NCI-H69 (cell line): ENCODE results near the gene SPAG8.

Experiments
- DNase-seq: peaks from one replicate; lab custom pipeline; 2025; lab: John Stamatoyannopoulos, UW

The SPAG8 gene

DNA sequence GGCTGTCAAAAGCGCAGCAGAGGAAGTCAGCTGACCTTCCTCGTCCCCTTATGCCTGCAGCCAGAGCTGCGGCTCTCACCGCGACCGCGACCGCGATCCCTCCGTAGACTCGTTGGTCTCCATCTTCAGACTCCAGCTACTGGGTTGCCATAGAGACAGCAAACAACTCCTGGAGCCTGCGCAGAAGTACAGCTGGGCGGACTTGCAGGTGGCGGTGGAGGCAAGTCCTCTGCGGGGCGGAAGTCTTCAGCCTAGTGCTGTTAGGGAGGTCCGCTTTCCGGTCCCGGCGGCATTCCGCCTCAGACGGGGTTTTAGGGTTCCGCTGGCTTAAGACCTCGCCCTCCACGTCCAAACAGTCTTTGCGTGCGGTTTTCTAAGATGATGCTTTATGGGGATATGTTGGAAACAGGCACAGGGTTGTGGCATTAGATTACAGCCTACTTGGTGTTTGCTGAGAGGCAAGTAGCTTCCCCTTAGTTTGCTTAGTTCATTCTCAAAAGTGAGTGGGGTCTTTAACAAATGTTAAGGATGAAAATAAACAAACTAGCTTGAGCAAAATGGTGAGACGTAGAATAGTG is at the start of gene SPAG8:
TSS of gene SPAG8 (minus strand) at position 238 of the 578 bp plus-strand sequence. CDS start at position 123, 115 bp downstream.
- DNase-seq: peak; percentile 98

DNA sequence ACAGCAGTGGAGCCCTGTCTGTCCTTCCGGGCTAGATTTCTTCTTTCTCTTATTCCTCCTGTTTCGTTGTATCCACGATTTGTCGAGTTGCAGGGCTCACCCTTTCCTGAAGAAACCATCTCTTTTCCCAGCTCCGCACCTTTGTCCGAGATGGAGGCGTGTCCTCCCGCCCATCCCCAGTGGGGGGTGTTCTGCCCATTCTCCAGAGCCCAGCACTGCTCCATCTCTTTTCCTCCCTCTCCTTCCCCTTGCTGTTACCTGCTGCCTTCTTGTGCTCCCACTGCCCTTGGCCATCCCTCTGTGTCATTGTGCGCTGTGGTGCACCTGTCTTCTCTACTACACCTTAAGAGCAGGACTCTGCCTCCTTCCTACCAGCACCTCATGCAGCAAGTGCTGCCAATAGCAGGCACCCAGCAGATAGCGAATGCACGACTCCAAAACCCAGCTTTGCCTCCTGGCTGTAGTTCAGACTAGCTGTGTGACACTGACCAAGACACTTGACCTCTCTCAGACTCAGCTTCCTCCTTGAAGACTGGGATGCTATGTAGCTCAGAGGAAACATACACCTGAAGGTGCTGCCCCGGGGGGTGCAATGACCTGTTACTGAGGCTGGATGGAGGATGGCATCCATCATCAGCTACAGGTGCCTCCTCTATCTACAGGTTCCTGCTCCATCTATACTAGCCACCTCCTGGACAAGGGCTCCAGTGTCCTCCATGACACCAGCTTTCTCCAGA is 49.3 kb upstream of the SPAG8 start:
- no peak for DNase-seq

DNA sequence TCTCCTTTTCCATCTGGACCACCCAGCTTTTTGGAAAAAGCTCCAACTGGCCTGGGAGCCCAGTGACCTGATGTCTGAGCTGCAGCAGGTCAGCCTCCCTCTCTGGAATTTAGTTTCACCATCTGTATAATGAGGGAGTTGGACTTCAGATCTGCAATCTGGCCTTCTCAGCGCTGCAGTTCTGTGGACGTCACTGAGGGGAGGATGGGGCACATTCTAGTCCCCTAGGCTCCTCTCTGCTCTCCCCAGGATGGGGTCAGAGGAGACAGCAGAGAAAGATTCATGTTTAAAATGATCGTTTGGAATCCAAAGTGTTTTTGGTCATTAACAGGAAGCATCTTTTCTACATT is 47.9 kb upstream of the SPAG8 start:
- DNase-seq: no peak

GRCh38 chr9:35859310-35859989 is 47.4 kb upstream of the SPAG8 start:
- DNase-seq: peak; percentile 11

- DNase-seq: no peak
These were observed 46.4 kb upstream of the SPAG8 start for GRCh38 chr9:35858458-35858857.

DNA sequence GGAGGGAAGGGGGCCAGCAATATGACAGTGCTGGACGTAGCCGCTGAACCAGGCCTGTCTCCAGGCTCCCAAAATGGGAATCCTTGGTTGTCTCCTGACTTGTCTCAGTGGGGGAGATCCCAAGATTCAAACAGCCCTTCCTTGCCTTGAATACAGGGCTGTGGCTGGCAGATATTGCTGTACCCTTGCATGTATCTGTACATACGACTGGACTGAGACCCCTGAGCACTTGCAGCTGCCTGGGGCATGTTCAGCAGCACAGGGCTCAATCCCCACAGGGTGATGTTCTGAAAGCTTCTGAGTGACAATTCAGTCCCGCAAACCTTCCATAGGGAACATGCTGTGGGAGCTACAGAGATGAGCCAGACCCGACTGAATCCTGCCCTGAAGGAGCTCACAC is 44.8 kb upstream of the SPAG8 start:
- no peak for DNase-seq

DNA sequence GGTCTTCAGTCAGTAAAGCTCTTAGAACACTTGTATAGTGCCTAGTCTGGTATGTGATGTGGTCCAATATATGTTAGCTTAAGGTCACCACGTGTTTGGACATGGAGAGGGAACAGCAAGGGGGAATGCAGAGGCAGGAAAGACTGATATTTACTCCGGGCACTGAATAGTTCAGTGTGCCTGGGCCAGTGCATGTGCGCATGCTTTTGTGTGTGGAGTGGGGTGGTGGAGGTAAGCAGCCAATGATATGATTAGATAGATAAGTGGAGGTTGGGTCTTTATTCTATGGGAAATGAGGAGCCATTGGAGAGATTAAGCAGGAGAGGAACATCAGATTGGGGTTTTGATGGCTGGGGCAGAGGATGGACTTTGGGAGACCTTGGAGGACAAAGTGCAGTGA is 44.1 kb upstream of the SPAG8 start:
- DNase-seq: no peak

DNA sequence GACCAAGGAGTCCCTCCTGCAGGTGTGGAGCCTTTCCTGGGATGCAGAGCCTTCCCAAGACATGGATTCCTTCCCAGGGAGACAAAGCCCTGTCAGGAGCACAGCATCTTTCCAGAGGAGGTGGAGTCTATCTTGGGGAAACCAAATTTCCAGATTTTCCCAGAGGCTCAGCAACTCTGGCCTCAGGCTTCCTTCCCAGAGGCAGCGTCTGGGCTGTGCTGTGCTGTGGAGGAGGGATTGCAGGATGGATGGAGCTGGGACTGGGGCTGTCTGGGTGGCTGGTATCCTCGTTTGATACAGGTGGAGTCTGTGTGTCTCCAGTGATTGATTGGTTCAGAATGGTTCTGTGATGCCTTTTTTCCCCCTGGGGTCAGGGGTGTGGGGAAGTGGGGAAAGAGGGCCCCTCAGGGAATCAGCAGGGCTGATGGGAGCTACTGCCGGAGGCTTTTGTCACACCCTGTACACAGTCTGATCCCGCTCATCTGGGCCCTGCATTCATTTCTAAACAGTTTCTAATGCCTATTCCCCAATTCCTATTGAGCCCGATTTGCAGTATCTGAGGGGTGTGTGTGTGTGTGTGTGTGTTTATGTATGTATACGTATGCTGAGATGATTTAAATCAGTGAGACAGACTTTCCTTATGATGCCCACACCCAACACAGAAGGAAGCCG is 42.2 kb upstream of the SPAG8 start:
- no peak for DNase-seq

- DNase-seq: no peak
These were observed 41.1 kb upstream of the SPAG8 start for GRCh38 chr9:35852876-35853865.

DNA sequence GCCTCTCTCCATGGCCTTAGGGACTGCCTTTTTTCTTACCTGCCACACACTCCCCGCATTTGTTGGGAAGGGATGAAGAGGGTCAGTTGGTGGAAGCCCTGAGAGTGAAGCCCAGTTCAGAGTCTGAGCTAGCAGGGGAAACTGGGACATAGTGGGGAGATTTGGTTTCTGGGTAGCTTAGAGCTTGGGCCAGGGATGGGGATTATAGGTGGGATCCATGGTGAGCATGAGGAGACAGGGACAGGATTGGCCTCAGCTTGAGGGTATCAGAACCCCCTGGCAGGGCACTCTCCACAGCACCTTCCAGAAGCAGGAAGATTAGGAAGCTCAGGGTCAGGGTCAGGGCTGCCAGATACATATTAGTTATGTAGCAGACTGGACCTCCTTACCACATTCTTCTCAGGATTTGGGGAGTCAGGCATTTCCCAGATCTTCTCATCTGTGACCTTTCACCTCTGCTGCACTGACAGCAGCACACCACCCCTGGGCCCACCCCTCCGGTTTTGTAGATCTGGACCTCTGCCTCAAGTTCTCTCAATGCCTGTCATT is 40.3 kb upstream of the SPAG8 start:
- DNase-seq: no peak

DNA sequence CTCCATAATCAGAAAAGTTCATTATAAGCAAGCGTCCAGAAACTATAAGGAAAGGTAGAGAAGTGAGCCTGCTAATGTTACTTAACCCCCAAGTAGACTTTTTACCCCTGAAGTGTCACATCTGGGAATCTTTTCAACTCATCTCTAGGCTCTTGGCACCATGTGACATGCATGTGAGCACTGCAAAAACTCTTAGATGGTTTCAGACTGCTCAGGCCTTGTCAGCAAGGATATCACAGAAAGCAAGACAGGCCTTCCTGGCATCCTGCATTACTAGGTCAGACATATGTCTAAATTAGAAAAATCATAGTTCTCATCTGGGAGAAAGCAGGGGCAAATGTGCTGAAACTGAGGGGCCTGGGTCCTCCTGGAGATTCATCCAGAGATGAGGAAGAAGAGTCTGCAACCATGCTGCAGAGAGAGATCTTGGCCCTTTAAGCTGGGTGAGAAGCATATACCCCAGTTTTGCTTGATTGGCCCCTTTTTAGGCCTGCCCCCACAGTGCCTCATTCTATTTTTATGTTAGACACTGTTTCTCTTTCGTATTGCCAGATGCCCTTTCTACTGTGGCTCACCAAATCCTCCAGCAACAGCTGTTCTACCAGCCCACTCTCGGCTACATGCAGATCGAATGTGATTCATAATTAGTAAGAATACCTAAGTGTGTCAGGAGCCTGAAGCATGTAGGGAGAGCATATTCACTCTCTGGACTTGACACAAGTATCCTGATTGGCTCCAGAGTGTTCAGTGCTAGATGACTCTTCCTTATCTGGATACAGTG is 35.9 kb upstream of the SPAG8 start:
- no peak for DNase-seq

GRCh38 chr9:35845824-35846771 is 34.0 kb upstream of the SPAG8 start:
- no peak for DNase-seq

DNA sequence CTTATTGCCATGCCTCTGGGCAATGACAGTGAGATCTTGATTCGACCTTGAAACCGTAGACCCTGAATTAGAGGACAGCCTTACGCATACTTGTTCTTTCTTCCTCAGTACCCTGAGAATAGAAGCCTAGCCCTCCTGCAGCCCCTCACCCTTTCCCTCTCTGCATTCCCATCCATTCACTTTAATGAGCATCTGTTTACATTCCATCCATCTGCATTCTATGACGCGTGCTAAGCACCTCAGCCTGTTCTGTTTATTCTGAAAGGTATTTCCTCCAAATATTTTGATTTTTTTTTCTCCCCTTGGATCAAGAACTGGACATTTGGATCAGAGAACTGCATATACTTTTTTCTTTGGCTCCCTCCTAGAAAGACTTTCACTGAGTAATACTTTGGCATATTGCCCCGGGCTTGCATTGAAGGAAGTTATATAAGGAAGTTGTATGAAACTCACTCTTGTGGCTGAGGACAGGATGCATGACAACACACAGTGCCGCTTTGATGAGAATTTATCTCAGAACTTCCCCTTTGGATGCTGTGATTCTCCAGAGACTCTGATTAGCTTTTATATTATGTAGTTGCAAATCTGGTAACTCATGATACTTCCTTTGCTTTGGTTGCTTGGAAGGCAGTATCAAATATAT is 32.7 kb upstream of the SPAG8 start:
- DNase-seq: no peak

- DNase-seq: no peak
These were observed 30.7 kb upstream of the SPAG8 start for GRCh38 chr9:35842795-35843194.

DNA sequence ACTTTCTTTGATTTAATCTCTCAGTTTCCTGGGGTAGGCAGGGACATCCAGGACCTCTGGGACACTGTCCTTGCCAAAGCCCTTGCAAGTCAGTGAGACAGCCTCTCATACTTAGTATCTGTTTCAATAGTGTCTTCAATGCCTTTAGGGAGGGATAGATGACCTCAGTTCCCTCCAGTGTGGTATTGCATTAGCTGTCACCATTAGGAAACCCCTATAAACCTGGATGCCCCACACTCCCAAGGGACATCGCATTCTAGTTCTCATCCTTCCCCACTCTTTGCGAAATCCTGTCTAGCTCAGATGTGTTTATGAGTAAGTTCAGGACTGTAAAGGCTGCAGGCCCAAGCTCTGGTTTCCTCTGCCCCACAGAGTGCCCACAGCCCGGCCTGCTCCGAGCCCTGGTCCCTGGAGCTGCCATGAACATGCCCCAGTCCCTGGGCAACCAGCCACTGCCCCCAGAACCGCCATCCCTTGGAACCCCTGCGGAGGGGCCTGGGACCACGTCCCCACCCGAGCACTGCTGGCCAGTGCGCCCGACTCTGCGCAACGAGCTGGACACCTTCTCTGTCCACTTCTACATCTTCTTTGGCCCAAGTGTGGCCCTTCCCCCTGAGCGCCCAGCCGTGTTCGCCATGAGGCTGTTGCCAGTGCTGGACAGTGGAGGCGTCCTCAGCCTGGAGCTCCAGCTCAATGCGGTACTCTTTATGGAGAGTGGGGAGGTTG is 30.1 kb upstream of the SPAG8 start:
- DNase-seq: no peak

DNA sequence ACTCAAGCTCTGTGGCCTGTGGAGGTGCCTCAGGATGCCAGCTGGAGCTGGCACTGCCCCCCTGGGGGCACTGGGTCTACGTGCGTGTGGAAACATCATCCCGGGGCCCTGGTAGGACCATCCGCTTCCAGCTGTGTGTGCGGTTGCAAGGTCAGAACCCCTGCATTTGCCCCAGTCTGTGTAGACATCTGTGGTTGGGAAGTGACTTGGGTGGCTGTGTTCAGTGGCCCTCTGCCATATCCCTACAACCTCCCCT is 29.5 kb upstream of the SPAG8 start:
- no peak for DNase-seq

GRCh38 chr9:35840881-35841644 is 29.0 kb upstream of the SPAG8 start:
- DNase-seq: no peak

DNA sequence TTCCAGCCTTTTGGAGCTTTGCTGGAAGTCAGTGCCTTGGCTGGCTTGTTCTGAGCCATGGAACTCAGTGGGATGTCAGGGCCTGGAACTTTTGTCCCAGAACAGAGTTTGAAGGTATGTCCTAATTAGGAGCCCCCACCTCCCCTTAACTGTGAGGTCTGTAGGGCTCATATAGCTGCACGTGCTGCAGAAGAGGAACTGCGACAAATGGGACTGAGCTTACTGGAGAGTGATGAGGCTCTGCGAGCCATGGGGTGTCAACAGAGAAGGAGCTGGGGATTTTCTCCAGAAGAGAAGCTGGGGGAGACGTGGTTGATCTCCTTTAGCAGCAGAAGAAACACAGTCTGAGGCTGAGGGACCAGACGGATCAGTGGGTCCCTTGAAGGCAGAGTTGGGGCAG is 27.9 kb upstream of the SPAG8 start:
- no peak for DNase-seq
